GM21825 (cell line): Measurements from ENCODE around the gene KCNQ1OT1.

Experiments
- ATAC-seq: cut with Tn5 transposase; IDR thresholded peaks from one replicate; pipeline ENCODE4 v1.9.1; 2021; ENCODE audit warnings: mild to moderate bottlenecking, moderate library complexity; ENCODE audit not compliant: unreplicated experiment

KCNQ1OT1 gene

DNA sequence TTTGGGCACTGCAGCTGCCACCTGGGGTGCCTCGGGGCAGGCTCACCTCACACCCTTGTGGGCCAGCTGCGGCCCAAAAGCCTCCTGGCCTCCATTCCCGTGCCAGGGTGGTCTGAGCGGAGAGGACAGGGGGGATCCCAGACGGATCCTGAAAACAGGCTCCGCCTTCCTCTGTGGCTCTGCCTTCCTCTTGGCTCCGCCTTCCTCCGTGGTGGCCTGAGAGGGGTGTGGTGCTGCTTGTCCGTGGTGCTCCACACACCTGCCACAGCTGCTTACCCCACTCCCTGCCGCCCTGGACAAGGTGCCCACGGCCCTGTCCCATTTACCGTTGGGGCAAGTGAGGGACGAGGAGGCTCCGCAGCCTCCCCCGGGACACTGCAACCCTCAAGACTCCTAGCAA is 23.2 kb upstream of the KCNQ1OT1 start:
- no peak for ATAC-seq

DNA sequence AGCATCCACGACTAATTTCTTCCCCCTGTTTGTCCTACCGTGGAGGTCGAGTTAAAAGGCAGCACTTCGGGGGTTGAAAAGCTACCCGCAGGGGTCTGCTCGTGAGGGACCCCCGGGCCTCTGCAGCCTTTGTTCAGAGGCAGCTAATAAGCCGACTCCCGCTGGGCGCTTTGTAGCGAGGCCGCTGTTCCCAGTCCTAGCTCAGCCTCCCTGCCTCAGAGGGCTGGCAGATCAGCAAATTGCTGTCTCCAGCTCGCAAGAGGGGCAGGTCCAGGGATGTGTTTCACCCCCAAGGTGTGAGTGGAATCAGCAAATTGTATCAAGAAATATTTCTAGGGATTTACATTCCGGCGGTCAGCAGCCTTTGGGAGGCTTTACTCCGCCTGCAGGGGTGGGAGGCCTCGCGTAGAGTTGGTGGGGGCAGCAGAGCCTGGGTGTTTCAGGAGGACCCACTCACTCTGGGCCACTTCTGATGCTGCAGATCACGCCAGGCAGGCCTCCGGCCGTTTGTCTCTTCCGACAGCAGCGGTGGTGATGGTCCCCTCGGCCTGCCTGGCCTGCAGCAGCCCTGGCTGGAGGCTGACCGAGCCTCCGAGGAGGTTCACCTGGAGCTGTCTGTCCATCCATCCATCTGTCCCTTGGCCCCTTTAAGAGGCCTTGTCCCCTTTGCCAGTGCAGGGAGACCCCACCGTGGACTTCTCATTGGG is 21.6 kb upstream of the KCNQ1OT1 start:
- ATAC-seq, result no peak

DNA sequence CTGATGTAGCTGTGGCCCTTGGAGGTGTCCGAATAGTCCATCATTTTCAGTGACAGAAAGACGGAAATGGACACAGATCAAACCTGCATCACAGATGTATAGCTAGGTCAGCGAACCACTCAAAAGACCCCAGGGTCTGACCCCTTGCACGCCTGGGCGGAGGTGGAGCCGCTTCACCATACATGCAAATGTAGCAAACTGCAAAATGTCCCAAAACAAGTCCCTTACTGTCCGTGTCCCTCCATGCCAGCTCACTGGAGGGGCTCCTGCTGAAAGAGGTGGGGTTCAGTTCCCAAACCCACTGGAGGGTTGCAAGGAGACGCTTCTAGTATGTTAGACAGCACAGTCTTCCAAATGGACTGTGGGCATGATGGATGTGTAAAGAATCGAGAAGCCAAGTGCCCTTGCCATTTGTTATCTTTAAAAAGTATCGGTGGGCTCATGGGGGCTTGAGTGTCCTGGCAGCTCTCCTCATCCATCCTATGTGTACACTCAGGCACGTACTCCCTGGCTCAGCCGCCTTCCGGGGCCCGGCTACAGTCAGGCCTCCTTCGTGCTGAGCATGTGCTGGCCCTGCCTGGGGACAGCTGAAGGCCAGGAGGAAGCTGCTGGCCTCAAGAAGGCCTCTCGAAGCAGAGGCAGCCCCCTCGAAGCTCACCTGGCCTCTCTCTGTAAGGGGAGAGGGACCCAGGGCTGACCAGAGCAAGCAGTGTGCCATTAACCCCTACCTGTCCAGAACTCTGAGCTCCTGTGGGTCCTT is 20.2 kb upstream of the KCNQ1OT1 start:
- no peak for ATAC-seq

DNA sequence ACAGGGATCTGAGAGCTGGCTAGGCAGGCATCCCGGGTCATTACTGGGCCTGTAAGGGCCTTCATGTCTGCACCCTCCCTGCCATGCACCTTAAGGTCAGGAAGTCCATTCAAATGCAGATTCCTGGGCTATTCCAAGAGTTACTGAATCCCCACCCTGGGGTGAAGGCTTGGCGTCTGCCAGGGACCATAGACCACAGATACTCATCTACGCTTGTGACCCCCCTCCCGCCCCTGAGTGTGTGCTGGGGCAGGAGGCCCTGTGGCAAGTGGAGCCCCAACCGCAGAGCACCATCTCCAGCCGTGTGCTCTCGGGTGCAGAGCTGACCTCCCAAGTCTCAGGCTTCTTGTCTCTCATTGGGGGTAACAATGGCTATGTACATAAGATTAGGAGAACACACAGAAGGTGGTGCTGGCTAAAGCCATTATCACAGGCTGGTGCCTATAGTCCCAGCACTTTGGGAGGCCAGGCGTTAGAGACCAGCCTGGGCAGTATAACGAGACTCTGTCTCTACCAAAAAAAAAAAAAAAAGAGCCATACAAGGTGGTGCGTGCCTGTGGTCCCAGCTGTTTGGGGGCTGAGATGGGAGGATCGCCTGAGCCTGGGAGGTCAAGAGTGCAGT is 19.1 kb upstream of the KCNQ1OT1 start:
- no peak for ATAC-seq

DNA sequence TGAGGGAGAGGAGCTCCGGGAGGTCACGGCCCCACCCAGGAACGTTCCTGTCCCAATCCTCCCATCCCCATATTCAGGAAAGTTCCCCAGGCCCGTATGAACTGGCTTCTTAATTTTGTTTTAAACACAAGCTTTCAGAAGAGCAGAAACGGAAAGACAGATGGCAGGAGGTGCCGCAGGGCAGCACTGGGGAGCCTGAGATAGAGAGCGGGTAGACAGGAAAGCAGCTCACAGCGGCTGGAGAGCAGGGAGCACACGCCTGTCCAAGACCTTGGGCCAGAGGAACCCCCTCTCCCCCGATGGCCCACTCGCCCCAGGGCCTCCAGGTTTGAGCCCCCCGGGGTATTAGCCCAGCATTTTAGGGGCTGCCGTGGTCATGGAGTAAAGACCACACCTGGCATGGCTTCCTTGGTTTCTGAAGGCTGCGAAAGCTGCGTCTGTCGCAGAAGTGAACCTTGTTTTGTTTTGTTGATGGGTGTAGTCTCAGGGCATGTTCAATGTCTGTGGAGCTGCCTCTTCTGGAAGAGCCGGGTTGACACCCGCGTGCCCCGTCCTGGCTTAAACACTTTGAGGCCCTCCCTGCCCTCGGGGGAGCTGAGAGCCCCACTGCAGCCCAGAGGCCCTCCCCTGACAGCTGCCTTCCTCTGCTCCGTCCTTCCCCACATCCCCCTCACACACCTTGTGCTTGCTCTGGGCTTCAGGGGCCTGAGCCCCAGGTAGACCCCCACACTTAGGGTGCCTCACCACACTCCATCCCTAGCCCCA is 17.9 kb upstream of the KCNQ1OT1 start:
- ATAC-seq, result no peak

DNA sequence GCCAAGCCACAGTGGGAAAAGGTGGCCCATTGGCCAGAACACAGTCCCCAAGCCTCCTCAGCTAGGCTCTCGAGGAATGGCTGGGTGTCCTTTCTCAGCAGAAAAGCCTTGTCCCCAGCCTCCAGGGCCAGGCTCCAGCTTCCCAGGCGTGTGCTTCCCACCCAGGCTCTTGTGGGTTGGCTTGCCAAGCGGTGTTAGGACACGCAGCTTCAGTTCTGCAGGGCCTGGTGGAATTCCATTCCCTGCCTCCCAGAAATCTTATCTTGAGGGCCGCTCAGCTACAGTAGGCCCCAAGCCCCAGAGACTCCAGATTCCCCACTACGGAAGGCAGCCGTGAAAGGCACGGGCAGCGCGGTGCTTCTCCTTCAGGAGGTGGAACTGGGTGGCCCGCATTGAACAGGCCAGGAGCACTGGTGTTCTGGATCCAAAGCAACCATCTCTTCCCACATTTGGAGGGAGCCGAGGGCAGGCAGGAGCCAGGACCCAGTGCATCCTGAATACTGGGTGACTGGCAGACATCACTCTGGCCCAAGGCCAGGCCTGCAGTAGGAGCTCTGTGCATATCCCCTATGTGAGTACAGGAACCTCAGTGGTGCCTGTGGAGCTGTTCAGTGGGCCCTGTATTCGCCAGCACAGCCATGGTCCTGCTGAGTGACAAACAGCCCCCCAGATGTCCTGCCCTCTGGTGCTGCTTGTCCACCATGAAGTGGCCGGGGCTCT is 16.7 kb upstream of the KCNQ1OT1 start:
- ATAC-seq, result no peak

DNA sequence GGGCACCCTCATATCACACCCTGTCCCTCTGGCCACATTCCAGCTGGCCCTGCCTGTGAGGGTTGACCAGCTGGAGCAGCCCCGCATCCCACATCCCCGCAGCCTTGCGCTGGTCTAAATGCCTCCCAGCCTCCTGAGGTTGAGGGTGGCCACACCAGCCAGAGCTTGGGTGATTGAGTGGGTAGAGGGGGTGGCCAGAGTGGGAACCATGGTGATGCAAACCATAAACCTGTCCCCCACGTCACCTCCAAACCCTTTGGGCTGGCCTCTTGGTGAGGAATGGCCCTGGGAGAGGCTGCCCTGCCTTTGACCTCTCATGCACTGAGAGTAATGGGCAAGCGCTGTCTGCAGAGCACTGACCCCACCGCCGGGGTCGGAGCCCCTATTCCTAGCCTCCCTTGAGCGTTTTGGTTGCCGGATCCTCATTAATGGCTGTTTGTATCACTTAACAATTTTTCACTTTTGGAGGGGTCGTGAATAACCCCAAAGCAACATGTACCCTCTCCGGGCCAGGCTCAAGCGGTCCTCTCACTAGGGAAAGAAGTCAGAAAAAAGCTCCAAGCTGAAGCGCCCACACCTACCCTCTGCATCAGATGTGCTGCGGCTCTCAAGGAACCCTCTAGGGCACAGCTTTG is 16.0 kb upstream of the KCNQ1OT1 start:
- ATAC-seq, result no peak

DNA sequence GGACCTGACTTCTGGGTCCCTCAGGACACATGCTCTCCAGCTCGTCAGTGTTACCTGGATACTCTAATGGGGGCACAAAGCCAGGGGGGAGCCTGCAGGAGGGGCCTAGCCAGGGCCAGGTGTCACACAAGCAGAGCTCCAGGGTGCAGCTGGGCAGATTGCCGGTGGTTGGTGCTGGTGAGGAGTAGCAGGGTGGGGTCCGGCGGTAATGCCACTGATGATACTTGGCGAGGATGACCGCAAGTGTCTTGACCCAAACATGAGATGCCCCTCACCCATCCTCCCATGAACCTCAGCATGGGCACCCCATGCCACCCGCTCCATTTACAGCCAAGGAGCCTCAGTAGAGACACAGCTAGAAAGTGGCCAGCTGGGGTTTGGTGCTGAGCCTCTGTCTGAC is 15.1 kb upstream of the KCNQ1OT1 start:
- no peak for ATAC-seq

DNA sequence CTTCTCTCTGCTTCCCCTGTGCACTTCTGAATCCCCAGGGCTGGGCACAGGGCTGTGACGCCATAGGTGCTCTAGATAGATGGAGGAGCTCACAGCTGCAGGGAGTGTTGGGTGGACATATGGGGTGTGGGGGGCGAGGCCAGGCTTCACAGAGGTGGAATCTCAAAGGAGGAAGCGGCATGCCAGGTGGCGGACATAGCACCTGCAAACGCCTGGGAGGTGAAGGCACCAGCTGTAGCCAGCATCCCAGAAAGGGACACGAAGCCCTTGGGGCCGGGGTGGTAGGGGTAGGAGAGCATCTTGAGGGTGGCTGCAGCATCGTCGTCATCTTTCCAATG is 14.6 kb upstream of the KCNQ1OT1 start:
- no peak for ATAC-seq

DNA sequence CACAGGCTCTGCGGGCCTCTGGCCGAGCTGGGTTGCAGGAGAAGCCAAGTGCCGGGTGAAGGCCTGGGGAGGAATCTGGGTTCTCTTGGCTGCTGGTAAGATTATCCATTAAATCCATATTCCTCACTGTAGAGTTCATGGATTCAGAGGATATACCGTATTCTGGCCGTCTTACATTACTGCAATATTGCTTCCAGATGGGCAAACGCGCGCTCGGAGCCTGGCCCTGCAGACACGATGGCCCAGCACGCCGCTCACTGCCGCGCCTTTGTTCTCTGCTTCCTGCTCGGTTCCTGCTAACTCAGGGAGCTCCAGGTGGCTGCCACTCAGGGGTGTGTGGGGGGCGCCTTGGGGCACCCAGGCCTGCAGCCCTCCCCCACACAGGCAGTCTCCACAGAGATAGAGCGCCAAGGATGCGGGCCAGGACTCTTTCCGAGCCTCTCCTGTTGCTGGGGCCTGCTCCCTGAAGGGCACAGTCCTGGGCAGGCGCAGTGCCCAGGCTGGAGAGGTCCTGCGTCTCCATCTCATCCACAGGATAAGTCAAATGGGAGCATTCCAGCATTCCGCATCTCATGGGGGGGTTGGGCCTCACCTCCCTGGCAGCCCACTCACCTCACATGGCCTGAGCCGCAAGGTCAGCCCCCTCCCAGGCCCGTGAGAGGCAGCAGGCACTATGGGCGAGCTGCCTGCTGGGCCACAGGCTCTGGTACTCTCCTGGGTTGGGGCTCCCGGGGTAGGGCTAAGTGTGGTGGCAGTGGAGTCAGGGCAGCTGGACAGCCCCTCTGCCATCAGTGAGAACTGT is 14.1 kb upstream of the KCNQ1OT1 start:
- no peak for ATAC-seq

DNA sequence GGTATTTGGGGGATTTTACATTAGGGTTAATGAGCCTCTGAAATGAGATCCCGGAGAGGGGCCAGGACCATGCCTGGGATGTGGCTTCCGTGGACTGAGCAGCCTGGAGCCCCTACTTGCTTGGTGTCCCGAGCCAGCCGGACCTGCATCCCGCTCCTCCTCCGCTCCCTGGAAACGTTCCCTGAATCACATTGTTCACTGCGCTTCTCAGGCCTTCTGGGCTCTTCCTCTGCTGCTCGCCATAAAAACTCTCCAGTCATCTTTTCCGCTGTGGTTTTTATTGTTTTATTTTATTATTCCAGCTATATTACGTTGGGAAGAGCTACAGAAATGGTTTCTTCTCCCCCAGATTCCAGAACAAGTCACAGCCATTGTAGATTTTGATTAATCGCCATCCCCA is 13.3 kb upstream of the KCNQ1OT1 start:
- no peak for ATAC-seq

DNA sequence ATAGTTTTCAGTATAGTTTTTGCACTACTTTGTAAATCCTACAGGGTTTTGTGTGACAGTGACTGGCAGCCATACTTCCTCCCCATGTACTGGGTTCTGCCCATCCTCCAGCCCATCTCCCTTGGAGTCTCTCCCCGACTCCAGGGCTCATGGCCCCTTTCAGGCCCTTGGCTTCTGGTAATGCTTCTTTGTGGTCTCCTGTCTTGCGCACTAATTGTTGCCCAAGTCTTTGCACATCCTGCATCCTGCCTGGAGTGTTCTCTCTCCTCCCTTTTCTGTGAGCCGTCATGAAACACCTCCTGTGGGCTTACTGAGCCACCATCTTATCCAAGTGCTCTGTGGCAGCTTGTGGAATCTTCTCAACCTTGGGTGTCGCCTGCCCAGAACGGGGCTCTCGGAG is 11.4 kb upstream of the KCNQ1OT1 start:
- ATAC-seq, result no peak

DNA sequence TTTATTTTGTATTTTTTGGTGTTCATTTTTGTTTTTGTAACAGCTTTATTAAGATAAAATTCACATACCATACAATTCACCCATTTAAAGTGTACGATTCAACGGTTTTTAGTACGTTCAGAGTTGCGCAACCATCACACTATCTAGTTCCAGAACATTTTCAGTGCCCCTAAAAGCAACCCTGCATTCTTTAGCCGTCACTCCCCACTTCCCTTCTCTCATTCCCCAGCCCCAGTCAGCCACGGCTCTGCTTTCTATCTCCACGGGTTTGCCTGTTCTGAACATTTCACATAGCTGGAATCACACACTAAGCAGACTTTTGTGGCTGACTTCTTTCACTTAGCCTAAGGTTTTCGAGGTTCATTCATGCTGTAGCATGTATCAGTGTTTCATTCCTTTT is 9.6 kb upstream of the KCNQ1OT1 start:
- ATAC-seq, result no peak

DNA sequence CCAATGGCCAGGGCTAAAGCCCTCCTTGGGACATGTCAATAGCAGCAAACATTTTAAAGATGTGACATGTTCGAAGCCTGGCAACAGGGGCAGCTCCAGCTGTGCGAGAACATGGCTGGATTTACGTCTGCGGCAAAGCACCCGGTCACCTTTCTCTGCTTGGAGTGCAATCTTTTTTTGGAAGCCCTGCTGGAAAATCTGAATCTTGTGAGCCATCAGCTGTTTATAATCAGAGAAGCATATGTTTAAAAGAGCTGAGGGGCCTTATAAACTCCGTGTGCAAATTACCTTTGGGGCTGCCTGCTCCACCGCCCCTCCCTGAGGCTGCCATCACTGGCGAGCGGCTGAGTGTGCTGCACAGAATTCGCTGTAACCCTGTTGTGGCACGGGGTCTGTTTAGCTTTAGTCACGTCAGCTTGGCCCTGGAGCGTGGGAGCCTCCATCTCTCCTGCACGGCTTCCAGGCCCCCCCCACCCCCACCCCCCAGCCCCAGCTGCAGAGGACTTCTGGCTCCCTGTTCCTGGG is 9.0 kb upstream of the KCNQ1OT1 start:
- ATAC-seq, result no peak

DNA sequence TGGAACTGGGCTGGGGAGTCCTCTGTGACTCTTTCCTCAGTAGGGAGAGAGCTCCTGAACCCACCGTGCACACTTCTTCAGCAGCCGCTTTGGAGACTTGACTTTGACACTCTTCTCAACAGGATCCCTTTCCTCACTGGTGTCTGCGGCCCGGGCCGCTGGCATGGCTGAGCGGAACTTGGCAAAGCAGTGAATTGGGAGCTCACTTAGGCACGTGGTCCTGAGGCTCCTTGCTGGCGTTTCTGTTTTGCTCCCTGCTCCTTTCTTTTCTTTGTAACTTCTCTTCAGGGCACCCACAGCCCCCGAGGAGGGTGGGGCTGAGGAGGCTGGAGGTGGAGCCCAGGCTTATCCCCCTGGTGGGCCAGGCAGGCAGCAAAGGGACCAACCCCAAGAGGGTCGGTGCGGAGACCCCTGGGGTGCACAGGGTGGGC is 8.4 kb upstream of the KCNQ1OT1 start:
- ATAC-seq, result no peak

DNA sequence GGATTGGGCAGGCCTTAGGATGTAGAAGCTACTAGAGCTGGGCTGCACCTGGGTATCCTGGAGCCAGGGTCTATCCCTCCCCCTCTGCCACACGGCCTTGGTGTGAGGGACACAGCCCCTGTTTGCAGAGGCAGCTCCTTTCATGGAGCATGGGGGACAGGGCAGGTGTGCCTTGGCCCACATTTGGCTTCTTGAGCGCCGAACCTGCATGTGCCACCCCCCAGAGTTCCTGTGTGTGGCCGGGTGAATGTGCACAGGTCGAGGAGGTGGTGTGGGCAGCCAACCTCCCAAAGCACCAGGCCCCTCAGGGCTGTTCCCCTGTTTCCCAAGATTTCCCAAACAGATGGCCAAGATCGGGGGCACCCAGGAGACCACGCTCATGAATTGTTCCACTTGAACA is 7.9 kb upstream of the KCNQ1OT1 start:
- ATAC-seq, result no peak

DNA sequence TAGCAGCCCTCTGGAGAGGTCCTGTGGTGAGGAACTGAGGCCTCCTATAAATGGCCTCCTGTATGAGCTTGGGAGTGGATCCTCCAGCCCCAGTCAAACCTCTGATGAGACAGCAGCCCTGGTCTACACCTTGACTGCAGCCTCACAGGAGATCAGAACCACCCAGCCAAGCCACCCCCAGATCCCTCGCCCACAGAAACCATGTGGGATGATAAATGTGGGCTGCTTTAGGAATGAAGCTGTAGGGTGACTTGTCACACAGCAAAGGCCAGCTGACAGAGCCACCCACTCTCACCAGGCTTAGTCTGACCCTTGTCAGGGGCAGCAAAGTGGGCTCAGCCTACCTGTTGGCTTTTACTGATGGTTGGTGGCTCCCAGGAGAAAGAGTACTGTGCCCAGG is 6.5 kb upstream of the KCNQ1OT1 start:
- no peak for ATAC-seq

DNA sequence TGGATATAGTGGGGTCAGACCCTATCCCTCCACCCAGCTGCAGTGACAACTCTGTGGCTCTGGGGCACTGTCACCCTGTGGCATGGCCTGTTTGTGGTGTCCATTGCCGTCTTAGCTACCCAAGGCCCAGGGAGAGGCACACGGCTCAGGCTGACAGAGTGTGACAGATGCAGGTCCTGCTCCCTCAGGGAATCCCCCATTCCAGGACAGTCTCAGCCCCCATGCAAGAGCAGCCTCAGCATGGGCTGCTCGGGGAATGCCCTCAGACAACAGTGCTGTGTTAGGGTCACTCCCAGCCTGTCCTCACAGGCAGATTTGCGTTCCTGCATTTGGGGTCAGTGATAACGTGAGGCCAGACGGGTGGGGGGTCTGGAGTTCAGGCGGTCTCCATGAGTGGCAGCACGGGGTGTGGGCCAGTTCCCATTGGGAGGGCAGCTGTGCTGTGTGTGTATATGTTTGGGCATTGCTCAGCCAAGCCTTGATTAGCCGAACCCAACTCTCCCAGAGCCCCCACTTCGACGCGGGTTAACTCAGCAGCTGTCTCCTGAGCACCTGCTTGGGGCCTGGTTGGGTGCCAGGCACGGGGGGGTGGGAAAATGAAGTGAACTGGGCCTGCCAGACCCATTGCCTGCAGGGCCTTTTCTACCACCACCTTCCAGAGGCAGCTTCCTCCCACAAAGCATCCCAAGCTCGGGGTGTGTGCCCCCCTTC is 5.3 kb upstream of the KCNQ1OT1 start:
- no peak for ATAC-seq

DNA sequence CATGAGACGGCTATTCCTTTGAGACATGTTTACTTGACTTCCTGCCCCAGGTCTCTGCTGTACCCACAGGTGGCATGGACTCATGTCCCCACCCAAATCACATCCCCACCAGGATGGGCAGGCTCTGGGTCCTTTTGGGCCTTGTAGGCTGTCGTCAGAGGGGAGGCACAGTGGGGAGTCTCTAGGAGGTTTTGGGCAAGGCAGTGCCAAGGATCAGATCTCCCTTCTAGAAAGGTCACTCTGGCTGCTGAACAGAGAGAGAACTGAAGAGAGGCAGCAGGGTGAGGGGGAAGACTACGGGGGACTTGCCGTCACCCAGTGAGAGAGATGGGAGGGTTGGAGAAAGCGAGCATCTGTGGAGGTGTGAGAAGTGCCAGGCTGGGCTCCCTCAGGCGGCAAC is 4.6 kb upstream of the KCNQ1OT1 start:
- ATAC-seq, result no peak
